GM21515 (cell line): ENCODE measurements around the gene POLK.
"Not testable (repeated sequence)": the region's sequence is repeated elsewhere in the genome, so short reads cannot be mapped to it uniquely, and the experiment has no call there.

Experiments
- ATAC-seq: cut with Tn5 transposase; IDR thresholded peaks from one replicate; pipeline ENCODE4 v1.9.1; 2021; ENCODE audit not compliant: unreplicated experiment

The POLK gene

DNA sequence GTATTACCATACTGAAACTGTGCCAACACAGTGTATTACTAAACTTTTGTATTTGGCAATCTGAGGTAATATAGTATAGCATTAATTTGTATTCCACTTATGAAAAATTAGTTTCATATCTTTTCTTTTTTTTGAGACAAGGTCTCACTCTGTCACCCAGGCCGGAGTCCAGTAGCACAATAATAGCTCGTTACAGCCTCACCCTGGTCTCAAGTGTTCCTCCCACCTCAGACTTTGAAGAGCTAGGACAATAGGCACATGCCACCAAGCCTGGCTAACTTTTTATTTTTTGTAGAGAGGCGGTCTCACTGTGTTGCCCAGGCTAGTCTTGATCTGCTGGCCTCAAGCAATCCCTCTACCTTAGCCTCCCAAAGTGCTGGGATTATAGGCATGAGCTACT is 36.1 kb downstream of the POLK start:
- ATAC-seq, result no peak

DNA sequence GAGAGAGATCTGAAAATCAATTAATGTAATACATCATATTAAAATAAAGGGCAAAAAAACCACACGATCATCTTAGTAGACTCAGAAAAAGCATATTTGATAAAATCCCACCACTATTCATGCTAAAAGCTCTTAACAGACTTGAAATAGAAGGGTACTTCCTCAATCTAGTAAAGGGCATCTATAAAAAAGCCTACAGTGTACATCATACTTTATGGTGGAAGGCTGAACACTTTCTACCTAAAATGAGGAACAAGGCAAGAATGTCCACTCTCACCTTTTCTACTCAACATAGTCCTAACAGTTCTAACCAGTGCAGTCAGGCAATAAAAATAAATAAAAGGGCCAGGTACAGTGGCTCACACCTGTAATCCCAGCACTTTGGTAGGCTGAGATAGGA is 38.9 kb downstream of the POLK start:
- ATAC-seq, result no peak

DNA sequence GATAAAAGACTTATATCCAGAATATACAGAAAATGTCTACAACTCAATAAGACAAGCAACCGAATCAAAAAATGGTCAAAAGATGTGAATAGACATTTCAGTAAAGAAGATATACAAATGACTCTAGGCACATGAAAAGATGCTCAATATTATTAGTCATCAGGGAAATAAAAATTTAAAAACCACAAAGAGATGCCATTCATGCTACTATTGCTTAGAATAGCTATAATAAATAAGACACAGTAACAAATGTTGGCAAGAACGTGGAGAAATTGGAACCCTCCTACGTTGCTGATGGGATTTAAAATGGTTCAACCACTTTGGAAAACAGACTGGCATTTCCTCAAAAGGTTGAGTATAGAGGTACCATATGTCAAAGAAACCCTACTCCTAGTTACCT is 39.8 kb downstream of the POLK start:
- no peak for ATAC-seq

DNA sequence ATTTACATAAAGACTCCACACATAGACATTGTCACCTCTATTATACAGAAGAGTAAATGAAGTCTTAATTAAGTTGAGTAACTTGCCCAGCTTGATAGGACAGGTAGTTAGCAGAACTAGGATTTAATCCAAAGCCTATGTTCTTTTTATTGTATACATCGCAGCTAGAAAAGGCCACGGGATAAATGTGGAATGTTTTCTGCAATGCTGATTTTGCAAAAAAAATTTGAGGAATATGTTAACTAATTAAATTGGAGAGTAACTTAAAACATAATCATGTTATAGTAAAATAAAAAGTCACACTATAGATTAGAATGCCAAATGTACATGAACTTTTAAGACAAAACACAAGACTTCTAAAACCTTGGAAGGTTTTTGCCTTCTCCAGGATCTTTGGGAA is 41.1 kb downstream of the POLK start:
- ATAC-seq, result no peak

DNA sequence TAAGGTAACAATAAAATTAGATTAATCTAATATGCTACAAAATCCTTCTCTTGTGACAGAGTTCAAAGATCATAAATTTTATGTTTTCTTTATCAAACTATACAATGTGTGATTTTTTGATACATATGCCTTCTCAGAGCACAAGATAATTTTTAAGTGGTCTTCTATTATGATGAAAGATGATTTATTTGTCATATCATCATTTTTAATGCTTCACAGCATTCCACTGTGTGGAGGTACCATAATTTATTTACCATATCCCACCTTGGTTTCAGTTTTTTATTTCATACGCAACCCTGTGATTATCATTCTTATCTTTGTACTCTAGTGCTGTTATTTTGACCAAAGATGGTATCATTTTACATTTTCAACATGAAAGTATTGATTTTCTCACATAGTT is 41.7 kb downstream of the POLK start:
- no peak for ATAC-seq

DNA sequence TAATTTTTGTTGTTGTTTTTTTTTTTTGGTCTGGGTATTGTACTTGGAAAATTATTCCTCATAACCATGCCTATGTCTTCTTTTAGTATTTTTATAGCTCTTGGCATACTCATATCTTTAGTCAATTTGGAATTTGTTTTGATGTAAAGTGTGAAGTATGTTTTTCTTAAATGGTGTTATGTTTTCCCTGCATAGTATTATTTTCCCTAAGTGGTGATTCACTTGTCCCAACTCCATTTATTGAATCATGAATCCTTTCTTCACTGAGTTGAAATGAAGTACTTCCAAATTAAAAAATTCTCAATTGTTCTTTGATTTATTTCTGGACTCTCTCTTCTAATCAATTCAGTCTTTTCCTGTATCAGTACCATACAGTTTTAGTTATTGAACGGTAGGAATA is 46.5 kb downstream of the POLK start:
- no peak for ATAC-seq

DNA sequence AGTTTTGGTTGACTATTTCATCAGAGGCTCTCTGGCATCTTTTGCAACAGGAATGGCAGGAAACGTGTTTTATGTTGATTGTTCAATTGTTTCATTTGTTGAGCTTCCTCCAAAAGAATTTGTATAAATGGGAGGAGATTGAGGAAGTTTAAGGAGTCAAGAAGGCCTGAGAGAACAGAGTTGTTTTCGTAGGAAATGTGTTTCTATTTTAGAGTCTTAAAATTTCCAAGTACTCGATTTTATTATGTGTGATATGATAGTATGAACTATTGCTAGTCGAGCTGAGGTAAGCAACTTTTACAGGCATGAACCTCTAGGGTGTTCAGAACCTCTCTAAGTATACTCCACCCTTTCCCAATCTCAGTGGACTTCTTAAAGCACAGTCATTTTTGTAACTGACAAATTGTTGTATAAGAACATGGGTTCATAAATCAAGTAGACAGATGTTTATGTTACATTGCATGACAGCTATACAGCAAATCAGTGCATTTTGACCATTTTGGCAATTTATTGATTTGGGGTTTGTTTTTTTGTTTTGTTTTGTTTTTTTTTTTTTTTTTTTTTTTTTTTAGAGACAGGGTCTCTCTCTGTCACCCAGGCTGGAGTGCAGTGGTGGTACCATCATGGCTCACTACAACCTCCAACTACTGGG is 47.4 kb downstream of the POLK start:
- ATAC-seq, result no peak

DNA sequence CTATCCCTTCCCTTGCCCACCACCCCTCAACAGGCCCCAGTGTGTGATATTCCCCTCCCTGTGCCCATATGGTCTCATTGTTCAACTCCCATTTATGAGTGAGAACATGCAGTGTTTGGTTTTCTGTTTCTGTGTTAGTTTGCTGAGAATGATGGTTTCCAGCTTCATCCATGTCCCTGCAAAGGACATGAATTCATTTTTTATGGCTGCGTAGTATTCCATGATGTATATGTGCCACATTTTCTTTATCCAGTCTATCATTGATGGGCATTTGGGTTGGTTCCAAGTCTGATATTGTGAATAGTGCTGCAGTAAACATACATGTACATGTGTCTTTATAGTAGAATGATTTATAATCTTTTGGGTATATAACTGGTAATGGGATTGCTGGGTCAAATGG is 49.0 kb downstream of the POLK start:
- not testable (repeated sequence) for ATAC-seq

DNA sequence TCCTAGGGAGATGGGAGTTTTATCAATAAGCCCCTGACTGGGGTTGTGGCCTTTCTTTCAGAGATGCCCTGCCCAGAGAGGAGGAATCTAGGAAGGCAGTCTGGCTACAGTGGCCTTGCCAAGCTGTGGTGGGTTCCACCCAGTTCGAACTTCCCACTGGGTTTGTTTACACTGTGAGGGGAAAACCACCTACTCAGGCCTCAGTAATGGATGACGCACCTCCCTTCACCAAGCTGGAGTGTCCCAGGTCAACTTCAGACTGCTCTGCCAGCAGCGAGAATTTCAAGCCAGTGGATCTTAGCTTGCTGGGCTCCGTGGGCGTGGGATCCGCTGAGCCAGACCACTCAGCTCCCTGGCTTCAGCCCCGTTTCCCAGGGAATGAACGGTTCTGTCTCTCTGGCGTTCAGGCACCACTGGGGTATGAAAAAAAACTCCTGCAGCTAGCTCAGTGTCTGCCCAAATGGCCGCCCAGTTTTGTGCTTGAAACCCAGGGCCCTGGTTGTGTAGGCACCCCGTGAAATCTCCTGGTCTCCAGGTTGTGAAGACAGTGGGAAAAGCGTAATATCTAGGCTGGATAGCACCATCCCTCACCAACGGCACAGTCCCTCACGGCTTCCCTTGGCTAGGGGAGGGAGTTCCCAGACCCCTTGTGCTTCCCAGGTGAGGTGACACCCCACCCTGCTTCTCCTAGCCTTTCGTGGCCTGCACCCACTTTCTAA is 54.5 kb downstream of the POLK start:
- ATAC-seq, result not testable (repeated sequence)

DNA sequence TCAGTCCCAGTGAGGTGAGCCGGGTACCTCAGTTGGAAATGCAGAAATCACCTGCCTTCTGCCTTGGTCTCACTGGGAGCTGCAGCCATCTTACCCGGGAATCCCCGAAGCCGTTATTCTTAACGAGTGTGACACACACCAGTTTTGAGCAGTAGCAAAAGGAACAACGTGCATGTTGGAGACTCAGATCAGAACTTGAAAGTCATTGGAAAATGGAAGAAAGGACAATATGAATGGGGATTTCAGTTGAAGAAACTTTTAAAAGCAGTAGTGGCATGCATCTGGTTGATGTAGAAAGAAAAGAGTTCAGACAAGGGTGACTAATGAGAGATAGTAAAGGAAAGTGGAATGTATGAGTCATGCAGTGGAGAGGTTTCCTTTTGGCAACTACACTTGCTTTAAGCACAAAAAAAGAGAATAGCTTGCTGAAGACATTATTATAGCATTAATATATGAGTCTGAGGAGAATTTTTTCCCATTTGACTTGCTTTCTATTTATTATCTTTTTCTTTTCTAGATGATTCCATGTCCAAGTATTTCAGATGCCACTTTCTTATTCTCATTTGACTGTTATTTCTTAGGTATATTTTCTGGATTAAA is 55.1 kb downstream of the POLK start:
- peak; percentile 84 for ATAC-seq

DNA sequence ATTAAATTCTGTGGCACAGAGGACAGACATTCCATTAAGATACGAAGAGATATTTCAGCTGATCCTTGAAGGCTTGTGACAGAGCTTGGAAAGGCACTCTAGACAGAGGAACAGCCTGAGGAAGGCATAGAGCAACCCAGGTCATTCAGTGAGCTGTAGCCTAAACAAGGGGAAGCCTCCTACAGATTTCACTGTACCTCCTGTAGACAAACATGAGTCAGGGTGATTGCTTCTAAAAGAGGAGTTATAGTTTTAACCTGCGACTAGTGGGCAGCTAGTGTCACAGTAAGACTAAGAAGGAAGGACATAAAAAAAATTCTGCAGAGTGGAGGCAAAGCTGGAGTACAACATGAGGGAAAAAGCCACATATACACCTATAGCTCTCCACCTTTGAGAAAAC is 56.0 kb downstream of the POLK start:
- peak; percentile 36 for ATAC-seq

DNA sequence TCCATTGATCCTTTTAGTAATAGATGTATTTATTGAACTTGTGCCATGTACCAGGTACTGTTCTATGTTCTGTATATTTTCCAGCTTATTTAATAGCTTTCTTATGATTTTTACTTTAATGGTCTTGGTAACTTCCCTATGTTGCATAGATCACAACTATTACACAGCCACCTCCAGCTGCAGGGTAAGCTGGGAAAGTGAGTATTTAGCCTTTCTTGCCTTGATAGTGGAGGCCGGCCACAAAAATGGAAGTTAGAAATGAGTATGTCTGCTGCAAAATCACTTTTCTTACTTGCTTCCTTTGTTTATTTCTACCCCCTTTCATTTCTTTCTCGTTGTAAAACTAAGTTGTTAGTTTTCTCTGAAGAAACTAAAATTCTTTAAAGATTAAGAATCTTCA is 56.5 kb downstream of the POLK start:
- ATAC-seq, result peak; percentile 30

DNA sequence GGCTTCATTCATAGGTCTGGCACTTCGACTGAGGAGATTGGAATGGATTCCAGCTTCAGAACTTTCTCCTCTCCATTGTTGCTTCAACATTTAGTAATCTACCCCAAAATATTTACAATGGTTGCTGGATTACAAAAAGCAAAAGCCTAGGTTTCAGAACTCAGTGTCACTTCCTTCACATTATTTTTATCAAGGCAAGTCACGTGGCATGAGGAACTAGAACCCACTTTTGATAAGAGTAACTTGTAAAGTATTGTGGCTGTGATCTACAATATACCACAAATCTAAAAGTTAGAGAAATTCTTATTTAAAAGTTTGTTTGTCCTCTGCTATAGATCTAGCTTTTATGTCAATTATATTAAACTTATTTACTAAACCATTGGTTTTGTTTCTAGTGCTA is 59.9 kb downstream of the POLK start:
- ATAC-seq, result no peak

DNA sequence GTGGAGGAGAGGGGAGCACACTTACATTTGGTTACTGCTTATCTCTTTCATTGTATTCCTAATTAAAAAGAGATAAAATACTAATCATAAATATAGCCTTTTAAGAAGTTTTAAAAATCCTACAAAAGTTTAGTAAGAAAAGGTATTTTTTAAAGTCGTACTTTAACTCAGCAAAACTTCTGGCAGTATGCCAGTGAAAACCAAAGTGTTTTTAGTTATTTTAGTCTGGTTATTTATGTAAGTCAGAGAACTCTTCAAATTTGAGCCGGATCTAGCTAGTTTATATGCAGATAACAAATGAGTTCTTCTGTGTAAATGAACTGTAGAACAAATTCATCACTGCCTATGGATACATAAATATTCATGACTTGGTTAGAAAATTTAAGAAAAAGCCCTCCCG is 63.1 kb downstream of the POLK start:
- no peak for ATAC-seq

DNA sequence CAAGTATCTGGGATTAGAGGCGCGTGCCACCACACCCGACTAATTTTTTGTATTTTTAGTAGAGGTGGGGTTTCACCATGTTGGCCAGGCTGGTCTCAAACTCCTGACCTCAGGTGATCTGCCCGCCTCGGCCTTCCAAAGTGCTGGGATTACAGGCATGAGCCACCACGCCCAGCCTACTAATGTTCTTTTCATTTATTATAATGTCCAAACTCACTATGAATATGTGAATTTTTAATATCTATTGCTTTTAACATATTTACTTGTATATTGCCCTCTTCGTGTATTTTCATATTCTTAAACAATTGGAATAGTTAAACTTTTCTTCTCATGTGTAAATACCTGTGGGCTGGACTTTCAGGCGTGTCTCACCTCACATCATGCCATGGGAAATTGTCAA is 66.6 kb downstream of the POLK start:
- ATAC-seq, result not testable (repeated sequence)

DNA sequence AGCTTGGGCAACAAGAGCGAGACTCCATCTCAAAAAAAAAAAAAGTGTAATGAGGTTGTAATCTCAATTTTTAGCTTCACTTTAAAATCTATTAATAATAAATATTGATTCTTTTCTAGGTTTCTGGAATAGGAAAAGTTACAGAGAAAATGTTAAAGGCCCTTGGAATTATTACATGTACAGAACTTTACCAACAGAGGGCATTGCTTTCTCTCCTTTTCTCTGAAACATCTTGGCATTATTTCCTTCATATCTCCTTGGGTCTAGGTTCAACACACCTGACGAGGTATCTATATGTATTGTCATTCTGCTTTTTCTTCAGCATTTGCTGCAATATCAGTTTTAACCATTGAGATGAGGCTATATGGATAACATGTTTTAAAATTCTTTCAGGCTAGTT is 73.0 kb downstream of the POLK start:
- no peak for ATAC-seq

DNA sequence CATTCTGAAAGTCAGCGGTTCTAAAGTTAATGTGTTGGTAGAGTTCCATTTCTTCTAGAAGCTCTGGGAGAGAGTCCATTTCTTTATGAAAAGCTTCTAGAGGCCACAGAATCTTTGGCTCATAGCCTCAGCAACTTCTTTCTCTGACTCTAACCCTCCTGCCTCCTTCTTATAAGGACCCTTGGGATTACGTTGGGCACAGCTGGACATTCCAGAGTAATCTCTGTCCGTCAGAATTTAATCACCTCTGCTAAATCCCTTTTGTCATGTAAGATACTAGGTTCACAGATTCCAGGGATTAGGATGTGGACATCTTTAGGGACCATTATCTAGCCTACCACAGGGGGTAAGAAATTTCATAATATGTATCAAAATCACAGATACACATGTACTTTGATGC is 77.0 kb downstream of the POLK start:
- ATAC-seq, result no peak

DNA sequence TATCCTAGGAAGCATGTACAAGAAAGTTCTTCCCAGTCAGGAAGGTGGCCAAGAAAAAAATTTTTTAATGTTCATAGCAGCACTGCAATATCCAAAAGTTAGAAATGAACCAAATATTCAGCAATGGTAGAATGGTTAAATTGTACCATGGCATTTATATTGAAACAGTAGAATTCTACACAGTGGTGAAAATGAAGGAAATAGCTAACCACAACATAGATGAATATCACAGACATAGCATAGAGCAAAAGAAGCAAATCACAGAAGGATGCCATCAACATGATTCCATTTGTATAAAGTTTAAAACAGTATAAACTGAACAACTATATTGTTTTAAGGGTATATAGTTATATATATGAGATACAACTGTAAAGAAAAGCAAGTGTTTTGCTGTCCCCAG is 88.8 kb downstream of the POLK start:
- ATAC-seq, result no peak

DNA sequence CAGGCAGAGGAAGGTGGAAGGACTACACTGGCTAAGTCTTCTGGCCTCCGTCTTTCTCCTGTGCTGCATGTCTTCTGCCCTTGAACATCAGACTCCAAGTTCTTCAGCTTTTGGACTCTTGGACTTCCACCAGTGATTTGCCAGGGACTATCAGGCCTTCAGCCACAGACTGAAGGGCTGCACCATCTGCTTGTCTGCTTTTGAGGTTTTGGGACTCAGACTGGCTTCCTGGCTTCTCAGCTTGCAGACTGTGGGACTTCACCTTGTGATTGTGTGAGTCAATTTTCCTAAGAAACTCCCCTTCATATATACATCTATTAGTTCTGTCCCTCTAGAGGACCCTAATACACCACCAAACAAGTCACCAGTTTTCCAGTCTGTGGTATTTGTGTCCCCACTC is 89.9 kb downstream of the POLK start:
- ATAC-seq, result no peak

DNA sequence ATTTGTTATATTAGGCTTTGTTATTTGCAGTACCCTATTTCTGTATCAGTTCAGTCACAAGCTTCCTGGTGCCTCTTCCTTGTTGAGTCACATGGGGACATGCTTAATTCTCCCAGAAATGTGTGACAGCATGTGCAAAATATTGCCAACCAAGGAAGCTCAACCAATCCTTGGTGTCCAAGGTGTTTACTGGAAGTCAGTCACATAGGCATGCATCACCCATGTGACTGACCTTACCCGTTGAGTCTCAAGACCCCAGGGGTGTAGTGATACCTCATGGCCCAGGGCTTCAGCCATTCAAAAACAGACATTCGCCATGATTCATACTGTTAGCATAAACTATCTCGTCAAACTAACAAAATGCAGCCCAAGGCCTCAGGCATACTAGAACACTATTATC is 90.3 kb downstream of the POLK start:
- ATAC-seq, result no peak

DNA sequence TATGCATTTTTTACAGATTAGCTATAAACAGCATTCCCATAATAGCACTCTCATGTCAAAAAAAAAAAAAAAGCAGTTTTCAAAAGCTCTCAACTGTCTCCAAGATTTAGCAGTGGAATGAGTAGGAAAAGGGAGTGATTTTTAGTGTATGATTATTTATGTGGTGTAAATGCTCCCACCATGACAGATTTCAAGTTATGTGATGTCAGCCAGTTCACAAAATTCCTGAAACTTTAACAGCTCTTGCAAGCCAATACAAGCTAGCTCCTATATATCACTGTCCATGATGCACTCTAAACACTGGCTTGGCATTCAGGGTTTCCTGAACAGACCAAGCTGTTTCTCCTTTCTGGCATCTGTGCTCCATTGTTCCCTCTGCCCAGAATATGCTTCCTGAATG is 91.7 kb downstream of the POLK start:
- ATAC-seq, result no peak

DNA sequence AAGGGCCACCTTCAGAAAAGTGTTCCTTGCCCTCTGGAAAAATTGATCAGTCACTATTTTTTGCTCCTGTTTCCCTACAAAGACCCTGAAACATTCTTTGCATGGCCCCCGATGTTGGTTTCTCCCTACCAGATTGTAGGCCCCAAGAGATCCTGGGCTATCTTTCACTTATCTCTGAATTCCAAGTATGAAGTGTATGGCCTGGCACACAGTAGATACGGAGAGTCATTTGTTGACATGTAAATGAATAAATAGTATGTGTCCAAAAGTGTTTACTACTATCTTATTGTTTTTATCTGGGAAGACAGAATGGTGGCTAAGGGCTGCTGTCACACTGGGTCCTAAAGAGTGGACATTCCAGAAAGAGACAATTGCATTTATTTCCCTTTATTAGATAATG is 92.1 kb downstream of the POLK start:
- ATAC-seq, result no peak

DNA sequence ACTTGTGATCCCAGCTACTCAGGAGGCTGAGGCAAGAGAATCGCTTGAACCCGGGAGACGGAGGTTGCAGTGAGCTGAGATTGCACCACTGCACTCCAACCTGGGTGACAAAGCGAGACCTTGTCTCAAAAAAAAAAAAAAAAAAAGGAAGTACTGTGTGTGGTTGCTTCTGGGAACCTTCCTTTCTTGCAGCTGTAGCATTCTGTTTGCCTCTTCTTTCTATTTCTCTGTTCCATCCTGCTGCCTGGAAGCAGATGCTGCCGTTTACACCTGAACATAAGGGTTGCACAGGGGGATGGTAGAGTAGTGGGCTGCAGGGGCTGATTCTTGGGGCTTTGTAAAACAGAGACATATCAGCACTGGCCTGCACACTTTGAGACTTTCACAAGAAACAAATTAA is 95.7 kb downstream of the POLK start:
- not testable (repeated sequence) for ATAC-seq
